NT2/D1 (cell line): ENCODE measurements around the gene VRK2.

Source experiments
- SUZ12 ChIP-seq: IDR thresholded peaks from 2 replicates; pipeline ENCODE4 v1.6.1; 2011; ENCODE audit not compliant: insufficient read length, insufficient read depth; ENCODE audit errors: extremely low read depth
- YY1 ChIP-seq: IDR thresholded peaks from 2 replicates; pipeline ENCODE4 v1.6.1; 2011; ENCODE audit not compliant: insufficient read length, insufficient read depth
- ZNF274 ChIP-seq: IDR thresholded peaks from 2 replicates; pipeline ENCODE4 v1.6.1; 2011; ENCODE audit warnings: mild to moderate bottlenecking, low read depth, low read length

DNA sequence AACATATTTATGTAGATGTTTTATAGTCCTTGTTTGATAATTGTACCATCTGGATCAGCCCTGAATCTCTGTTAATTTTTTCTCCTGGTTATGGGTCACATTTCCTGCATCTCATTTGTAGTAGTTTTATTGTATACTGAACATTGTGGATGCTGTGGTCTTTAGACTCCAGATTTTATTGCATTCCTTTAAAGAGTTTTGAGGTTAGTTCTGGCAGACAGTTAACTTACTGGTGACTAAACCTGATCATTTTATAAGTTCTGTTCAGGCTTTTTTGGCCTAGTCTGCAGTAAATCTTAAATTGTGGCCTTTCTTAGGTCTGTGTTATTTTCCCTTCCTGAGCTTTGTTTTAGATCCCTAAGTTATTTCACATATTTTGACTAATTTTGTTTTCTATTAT lies 110.2 kb downstream of the VRK2 start:
- TF ChIP-seq YY1: no peak
- TF ChIP-seq ZNF274: no peak
- no peak for TF ChIP-seq SUZ12
